HG02981 (cell line): ENCODE data around the gene PRICKLE1.

Experiments used
- ATAC-seq: cut with Tn5 transposase; IDR thresholded peaks from one replicate; pipeline ENCODE4 v1.9.1; 2021; ENCODE audit warnings: mild to moderate bottlenecking, moderate library complexity; ENCODE audit not compliant: unreplicated experiment

Gene PRICKLE1

DNA sequence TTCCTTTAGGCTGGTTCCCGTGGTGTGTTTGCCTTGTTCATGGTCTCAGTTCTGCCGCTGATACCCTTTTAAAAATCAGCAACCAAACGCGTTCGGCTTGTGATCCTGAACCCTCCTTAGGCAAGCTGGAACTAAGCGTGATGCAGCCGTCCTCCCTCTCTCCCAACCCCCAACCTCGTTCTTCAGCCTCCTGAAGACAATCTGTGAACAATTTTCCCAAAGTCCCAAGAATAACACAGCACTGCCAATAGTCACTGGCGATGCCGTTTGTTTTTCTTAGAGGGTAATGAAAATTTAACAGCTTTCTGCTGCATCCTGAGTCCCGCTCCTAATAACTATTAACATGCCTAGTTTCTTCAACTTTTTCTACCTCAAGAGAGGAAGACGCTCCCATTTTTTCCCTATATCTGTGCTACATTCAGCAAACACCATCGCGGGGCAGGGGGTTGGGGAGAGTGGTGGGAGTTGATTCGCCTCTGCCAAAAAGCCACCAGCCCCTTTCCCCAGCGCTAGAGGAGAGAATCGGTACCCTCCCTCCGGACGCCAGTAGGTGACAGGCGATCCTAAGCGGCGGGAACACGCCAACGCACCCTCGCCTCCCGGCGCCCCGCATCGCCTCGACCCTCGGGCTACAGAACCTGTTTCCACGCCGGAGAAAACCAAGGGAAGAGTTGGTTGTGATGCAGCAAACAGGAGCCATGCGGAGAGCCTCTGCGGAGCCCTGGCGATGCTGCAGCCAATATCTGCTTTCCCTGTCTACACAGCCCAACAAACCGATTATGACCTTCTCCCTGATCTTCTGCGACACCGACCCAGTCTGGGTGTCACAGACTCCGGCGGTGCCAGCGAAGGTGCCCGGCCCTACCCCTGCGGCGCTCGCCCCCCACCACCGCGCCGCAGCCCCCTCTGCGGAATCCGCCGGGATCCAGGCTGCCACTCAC is 752 bp downstream of the PRICKLE1 start:
- ATAC-seq: peak; percentile 30

- no peak for ATAC-seq
These were observed 1.7 kb downstream of the PRICKLE1 start for GRCh38 chr12:42587601-42588523.

GRCh38 chr12:42586268-42586667 is 3.3 kb downstream of the PRICKLE1 start:
- ATAC-seq: no peak

- no peak for ATAC-seq
These were observed 3.7 kb downstream of the PRICKLE1 start for GRCh38 chr12:42585841-42586216.

DNA sequence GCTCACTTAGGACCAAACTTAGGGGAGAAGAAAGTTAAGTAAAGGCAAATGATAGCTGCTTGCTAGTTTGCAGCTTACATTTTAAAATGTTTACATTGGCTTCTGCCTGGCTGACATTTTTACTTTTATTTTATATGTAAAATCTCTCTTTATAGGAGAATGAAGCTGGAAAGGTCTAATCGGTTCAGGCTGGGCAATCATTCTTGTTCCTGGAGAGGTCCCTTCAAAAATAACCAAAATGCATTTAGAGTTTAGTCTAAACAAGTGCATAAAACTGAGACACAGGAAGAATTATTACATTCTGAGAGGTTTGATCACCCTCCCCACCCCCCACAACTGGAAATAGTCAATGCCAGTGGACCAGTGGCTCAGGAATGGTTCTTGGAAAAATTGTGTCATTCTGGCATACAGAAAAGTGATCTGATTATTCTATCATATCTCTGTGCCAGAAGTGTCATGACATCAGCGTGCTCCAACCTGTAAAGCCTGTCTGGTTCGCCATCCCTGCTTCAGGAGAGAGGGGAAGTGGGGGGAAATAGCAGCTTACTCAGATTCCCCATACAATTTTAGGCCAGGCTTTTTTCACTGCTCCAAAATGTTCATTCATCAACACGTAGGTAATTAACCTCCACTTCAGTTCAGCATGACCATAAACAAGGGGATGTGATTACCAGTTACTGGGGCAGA is 4.2 kb downstream of the PRICKLE1 start:
- ATAC-seq: no peak

DNA sequence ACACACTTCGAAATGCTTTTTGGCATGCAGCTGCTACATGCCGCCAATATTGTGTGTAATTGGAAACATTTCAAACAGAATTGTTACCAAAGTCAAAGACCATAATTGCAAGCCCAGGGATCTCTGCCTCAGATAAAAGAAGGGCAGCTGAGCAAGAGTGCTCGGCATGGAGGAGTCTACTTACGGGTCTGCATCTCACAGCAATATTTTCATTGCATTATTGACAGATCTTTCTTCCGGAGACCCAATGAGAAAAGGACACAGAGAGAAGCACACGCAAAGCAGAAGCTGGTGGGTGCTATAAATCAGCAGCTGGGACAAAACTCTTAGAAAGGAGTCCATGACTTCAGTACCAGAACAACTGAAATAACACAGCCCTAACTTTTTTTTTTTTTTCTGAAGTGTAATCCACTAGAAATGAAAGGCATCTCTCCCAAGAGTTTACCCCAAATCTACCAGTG is 4.9 kb downstream of the PRICKLE1 start:
- ATAC-seq: no peak

GRCh38 chr12:42583016-42583415 is 6.5 kb downstream of the PRICKLE1 start:
- no peak for ATAC-seq

GRCh38 chr12:42582498-42582897 is 7.0 kb downstream of the PRICKLE1 start:
- ATAC-seq: no peak

DNA sequence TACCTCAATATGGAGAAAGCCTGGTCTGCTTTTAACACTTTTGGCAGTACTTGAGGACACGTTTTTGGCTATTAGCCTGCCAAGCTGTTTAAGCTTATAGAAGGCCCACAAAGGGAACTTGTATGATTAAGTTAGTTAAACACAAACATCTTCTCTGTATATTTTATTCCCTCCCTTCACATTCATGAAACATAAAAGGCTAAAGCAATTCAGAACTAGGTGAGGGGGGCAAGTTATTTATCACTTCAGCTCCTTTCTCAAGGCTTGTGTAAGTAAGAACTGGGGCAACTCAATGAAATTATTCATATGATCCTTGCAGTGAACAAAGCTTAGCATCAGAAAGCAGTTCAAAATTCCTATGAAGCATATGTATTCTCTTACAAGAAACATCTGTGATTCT is 7.5 kb downstream of the PRICKLE1 start:
- no peak for ATAC-seq

DNA sequence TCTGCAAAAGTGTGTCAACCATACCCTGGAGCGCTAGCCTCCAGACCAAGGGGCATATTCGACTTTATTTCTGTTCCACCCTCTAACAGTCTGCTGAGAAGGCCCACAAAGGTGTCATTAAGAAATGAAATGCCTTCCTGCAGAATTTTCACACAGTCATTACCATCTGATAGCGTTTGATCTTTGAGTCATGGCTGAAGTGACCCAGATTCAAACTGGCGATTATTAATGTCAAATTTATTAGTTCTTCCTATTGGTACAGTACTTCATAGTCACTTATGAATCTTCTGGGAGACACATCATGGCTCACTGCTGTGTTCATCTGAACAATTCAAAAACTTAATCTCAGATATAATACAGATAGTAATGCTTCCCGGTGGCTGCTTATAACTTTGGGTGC is 13.2 kb downstream of the PRICKLE1 start:
- no peak for ATAC-seq

- no peak for ATAC-seq
These were observed 13.8 kb downstream of the PRICKLE1 start for GRCh38 chr12:42575717-42576116.

GRCh38 chr12:42574851-42575266 is 14.7 kb downstream of the PRICKLE1 start:
- ATAC-seq: no peak

GRCh38 chr12:42571327-42572009 is 18.1 kb downstream of the PRICKLE1 start:
- ATAC-seq: peak; percentile 46

GRCh38 chr12:42570076-42570475 is 19.5 kb downstream of the PRICKLE1 start:
- ATAC-seq: no peak

DNA sequence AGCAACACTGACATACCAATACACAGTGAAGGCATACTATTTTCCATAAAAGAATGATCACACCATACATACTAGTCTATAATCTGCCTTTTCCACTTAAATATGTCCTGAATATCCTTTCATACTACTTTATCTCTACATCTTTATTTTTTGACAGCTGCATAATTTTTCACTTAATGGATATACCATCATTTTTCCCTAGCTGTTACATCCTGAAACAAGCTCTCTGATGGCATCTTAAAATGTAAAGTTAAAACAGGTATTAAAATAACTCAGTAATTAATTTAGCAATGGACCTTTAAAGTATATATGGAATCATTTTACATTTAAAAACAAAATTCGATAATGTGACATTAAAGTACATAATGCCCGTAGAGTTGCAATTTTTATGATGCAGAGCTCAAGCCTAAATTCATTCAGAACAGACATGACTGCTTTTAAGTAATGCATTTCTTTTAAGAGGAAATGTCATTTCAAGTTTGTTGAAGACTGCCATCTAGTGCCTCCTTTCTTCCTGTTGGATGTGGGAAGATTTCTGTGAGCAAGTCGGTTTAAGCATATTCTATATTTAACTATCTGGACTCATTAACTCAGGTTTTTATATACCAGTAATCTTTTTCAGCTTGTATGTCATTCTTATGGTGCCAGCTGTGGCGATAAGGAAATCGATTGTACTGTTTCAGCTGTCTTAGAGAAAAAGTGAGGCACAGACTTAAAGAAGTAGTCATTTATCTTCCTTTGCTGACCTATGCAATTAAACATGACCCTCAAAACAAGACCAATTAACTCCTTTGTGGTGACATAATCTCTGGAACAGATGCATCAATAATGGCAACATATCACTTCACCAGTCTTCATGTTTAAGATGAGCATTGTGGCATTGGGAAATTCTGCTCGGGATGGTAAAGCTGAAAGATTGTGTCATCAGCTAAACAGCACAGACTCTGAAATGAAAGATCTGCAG is 20.3 kb downstream of the PRICKLE1 start:
- peak; percentile 64 for ATAC-seq

GRCh38 chr12:42565633-42566032 is 23.9 kb downstream of the PRICKLE1 start:
- ATAC-seq: no peak

DNA sequence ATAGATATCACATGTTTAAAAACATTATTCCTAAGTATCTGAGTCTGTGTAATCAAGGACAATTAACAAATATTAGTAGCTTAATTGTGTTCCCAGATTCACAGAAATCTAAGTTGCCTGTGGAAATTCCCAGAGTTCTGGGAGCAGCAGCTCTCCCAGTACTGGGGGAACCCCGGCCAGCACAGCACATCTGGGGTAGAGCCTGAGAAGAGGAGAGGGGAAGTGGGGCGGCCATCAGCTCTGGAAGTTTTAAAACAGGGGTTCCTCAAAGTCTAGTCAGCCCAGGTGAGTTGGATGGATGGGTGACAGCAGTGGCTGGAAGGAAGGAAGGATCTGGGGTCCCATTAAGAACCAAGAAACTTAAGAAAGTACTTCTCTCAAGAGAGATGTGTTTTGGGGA is 24.6 kb downstream of the PRICKLE1 start:
- no peak for ATAC-seq

- ATAC-seq: no peak
These were observed 25.0 kb downstream of the PRICKLE1 start for GRCh38 chr12:42564556-42564955.

DNA sequence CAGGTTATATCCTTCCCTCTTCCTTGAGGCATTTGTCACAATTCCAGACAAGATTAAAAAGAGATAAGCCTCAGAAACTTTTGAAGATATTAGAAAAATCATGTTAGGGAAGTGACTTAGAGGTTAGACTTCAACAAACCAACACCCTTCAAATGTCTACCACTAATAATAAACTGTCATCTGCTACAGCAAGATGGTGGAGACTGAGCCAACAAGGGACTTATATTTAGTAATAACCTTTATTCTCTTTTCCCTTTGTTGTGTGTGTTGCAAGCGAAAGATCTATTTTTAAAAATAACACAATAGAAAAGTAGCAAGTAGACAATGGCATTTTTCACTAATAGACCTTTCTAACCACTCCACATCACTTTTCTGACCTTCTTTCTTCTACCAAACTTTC is 28.6 kb downstream of the PRICKLE1 start:
- no peak for ATAC-seq
